Measurements from ENCODE around the gene ATOX1. TPM values are rescaled to one million over a fixed set of nuclear protein-coding genes. Genes with fewer than 3 reads are reported as not detected.
A peak's percentile ranks its signal among the peaks of the same experiment; 100 is the strongest.

ATOX1 gene
- total and polyA plus RNA-seq, 2 of the 13 experiments (the other 11 are each of a cell fraction or from before 2014, with no cell fraction given): 62.4 to 124 TPM

GRCh38 chr5:151758430-151759241, at the start of gene ATOX1 (continued):
- TF ChIP-seq THAP7 (CRISPR knock-in tag; IDR thresholded peaks at IDR 0.05) (0 out of 2 replicates have a peak, but pooled peaks have one; percentile 7), ZNF749 (CRISPR knock-in tag; IDR thresholded peaks at IDR 0.05; ENCODE audit: borderline replicate concordance) (peak; percentile 55; the same call in 1 of the 2 replicates), ZBED4 (CRISPR knock-in tag; IDR thresholded peaks at IDR 0.05; ENCODE audit: borderline replicate concordance) (peak; percentile 62; the same call in 1 of the 2 replicates), SP1 (IDR thresholded peaks at IDR 0.05) (no peak), SP1 (CRISPR knock-in tag; IDR thresholded peaks at IDR 0.05) (no peak; the same call in 1 of the 2 replicates), TFDP2 (CRISPR knock-in tag; IDR thresholded peaks at IDR 0.05) (peak; percentile 65), HNRNPK (IDR thresholded peaks at IDR 0.05; ENCODE audit: low read depth, low read length, poor library complexity, severe bottlenecking) (no peak), NFRKB (IDR thresholded peaks at IDR 0.05) (no peak), NCOA2 (CRISPR knock-in tag; IDR thresholded peaks at IDR 0.05) (peak; percentile 27; the same call in 1 of the 2 replicates), ATF6 (CRISPR knock-in tag; conservative IDR thresholded peaks at IDR 0.05) (no peak), ZNF609 (CRISPR knock-in tag; IDR thresholded peaks at IDR 0.05; ENCODE audit: borderline replicate concordance) (0 out of 2 replicates have a peak, but pooled peaks have one; percentile 30), HDAC2 (CRISPR knock-in tag; IDR thresholded peaks at IDR 0.05) (0 out of 2 replicates have a peak, but pooled peaks have one; percentile 20), ZNF441 (CRISPR knock-in tag; IDR thresholded peaks at IDR 0.05; ENCODE audit: borderline replicate concordance) (peak; percentile 62; the same call in 1 of the 2 replicates), RBFOX2 (IDR thresholded peaks at IDR 0.05; ENCODE audit: low read depth, low read length) (peak; percentile 92)

Data from HepG2 (cell line).